Subcutaneous abdominal adipose tissue (tissue), 5 donors: ENCODE results near the gene FGFBP3.

Source experiments
- H3K27ac ChIP-seq: one replicate; pipeline ENCODE4 v1.7.0; 2013; ENCODE audit warnings: low read depth, mild to moderate bottlenecking, inconsistent platforms, low read length, moderate library complexity
- H3K27me3 ChIP-seq, 5 donors: one replicate each; pipeline ENCODE4 v1.7.0; 2013; ENCODE audit warnings: low read length in 5 of 5, inconsistent platforms in 1 of 5; ENCODE audit not compliant: control insufficient read depth in 5 of 5, insufficient read depth in 4 of 5
- H3K36me3 ChIP-seq, 5 donors: one replicate each; pipeline ENCODE4 v1.7.0; 2013; ENCODE audit warnings: low read length in 5 of 5; ENCODE audit not compliant: control insufficient read depth in 5 of 5, insufficient read depth in 5 of 5
- H3K4me1 ChIP-seq, 5 donors: one replicate each; pipeline ENCODE4 v1.7.0; 2013; ENCODE audit warnings: low read length in 5 of 5, mild to moderate bottlenecking in 3 of 5, moderate library complexity in 1 of 5; ENCODE audit not compliant: control insufficient read depth in 5 of 5, insufficient read depth in 5 of 5
- H3K4me3 ChIP-seq, 5 donors: one replicate each; pipeline ENCODE4 v1.7.0; 2013; ENCODE audit warnings: low read length in 5 of 5, low read depth in 1 of 5
- H3K9ac ChIP-seq, 5 donors: one replicate each; pipeline ENCODE4 v1.7.0; 2013; ENCODE audit warnings: low read length in 5 of 5, mild to moderate bottlenecking in 4 of 5, moderate library complexity in 3 of 5
- H3K9me3 ChIP-seq, 5 donors: one replicate each; pipeline ENCODE4 v1.7.0; 2013; ENCODE audit warnings: low read length in 5 of 5; ENCODE audit not compliant: control insufficient read depth in 5 of 5
- donor health status: healthy.
- donor health status: healthy.
- donor health status: healthy.
- donor health status: healthy.
- donor health status: healthy.

FGFBP3 gene, protein sequence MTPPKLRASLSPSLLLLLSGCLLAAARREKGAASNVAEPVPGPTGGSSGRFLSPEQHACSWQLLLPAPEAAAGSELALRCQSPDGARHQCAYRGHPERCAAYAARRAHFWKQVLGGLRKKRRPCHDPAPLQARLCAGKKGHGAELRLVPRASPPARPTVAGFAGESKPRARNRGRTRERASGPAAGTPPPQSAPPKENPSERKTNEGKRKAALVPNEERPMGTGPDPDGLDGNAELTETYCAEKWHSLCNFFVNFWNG

DNA sequence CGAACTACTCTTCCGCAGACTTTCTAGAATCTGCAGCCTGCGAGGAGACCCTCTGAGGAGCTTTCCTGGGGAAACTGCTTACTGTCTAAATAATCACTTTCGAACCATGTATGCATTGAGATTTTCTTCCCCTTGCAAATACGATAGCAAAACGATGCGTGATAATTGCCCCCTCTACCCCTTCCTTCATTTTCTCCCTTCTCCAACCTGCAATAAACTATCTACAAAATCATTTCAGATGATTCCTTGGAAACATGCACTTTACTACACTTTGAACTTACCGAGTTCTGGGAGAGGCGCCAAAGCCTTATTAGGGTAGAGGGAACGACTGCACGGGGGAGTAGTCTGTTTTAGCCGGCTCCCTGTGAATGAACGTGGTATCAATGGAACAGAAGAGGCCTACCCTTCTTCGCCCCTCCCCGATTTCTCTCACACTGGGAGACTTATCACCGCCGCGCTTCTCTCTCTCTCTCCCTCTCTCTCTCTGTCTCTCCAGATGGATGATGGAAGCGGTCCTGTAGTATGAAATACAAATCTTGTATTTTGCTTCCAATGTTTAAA lies at the start of gene FGFBP3:
FGFBP3 (minus strand) TSS at position 370 of the 561 bp plus-strand sequence. CDS start 517 bp downstream, outside the sequence.
- peak within 1 kb of the TSS; percentile 58 for H3K27ac ChIP-seq
- no peaks in the 10 kb centered on the region for H3K27me3 ChIP-seq
- H3K9me3 ChIP-seq: no peaks in the 10 kb centered on the region
- peak within 1 kb of the TSS; percentile 81 to 90 (median 86) for H3K4me3 ChIP-seq
- peak within 1 kb of the TSS; percentile 42 to 73 (median 66) for H3K9ac ChIP-seq
- no peaks in the 10 kb centered on the region for H3K36me3 ChIP-seq
- H3K4me1 ChIP-seq: peaks cover 0 to 22% (median 21%) of the 10 kb centered on the region in 5 donors

DNA sequence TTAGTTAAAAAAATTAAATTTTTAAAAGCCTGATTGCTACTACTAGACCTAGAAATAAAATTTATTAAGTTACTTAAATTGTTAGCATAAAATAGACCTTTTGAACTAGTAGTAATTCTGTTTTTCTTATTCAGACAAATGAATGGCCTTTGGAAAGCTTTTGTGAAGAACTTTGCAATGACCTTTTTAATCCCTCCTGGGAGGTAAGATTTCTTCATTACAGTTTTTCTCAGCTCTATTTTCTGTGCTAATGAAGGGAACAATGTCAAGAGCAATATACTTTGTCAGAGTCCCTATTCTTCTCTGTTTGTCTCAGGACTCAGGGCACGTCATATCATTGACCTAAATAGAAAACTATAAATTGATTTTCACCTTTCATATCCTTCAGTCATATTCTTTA lies 47.8 kb upstream of the FGFBP3 start:
- H3K27me3 ChIP-seq: no peaks in the 10 kb centered on the region
- no peak overlapping the region for H3K9ac ChIP-seq
- no peaks in the 10 kb centered on the region for H3K4me1 ChIP-seq
- no peak overlapping the region for H3K27ac ChIP-seq
- peaks cover 55 to 84% (median 74%) of the 10 kb centered on the region in 5 donors for H3K36me3 ChIP-seq
- no peaks in the 10 kb centered on the region for H3K9me3 ChIP-seq
- H3K4me3 ChIP-seq: no peak overlapping the region

DNA sequence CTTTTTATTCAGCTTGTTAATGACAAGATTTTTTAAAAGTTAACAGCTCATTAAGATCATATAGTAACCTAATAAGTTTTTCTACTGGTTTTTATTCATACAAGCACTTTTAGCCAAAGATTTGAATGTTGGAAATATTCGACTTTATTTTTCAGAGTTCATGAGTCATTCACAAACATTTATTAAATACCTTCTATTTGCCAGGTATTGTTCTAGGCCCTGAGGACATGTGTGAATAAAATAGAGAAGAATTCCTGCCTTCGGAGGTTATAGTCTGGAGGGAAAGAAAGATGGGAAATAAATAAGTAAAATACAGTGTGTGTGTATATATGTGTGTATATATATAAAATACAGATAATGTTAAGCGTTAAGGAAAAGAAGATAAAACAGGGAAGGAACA lies 45.8 kb upstream of the FGFBP3 start:
- H3K36me3 ChIP-seq: peaks cover 52 to 74% (median 67%) of the 10 kb centered on the region in 5 donors

DNA sequence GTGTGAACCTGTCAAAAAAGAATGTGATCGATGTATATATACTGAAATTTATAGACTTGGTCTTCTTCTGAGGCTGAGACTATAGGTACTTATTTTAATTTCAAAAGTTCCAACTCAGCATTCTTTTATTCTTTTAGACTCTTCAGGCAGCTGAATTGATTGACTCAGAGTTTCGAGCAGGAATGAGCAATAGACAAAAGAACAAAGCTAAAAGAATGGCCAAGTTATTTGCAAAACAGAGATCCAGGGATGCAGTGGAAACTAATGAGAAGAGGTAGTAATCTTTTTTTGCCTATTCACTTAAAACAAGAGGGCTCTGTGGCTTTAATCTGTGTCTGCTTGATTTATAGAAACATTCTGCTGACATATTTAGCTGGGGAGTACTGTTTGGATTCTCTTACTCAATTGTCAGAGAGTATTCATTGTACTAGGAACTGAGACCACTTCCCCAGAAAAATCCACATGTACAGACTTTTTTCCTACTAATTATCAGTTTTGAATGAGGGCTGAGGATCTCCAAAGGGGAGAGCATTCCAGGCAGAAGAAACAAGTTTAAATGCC lies 44.4 kb upstream of the FGFBP3 start:
- no peak overlapping the region for H3K9ac ChIP-seq
- H3K4me1 ChIP-seq: no peaks in the 10 kb centered on the region
- H3K4me3 ChIP-seq: no peak overlapping the region
- no peak overlapping the region for H3K27ac ChIP-seq
- H3K36me3 ChIP-seq: peaks cover 41 to 68% (median 53%) of the 10 kb centered on the region in 5 donors
- no peaks in the 10 kb centered on the region for H3K9me3 ChIP-seq
- H3K27me3 ChIP-seq: no peaks in the 10 kb centered on the region

More for the DNA sequence above, 45.8 kb upstream of the FGFBP3 start:
- Histone ChIP-seq H3K9ac (no peak overlapping the region), H3K4me3 (no peak overlapping the region), H3K4me1 (no peaks in the 10 kb centered on the region), H3K27me3 (no peaks in the 10 kb centered on the region), H3K27ac (no peak overlapping the region), H3K9me3 (no peaks in the 10 kb centered on the region)

DNA sequence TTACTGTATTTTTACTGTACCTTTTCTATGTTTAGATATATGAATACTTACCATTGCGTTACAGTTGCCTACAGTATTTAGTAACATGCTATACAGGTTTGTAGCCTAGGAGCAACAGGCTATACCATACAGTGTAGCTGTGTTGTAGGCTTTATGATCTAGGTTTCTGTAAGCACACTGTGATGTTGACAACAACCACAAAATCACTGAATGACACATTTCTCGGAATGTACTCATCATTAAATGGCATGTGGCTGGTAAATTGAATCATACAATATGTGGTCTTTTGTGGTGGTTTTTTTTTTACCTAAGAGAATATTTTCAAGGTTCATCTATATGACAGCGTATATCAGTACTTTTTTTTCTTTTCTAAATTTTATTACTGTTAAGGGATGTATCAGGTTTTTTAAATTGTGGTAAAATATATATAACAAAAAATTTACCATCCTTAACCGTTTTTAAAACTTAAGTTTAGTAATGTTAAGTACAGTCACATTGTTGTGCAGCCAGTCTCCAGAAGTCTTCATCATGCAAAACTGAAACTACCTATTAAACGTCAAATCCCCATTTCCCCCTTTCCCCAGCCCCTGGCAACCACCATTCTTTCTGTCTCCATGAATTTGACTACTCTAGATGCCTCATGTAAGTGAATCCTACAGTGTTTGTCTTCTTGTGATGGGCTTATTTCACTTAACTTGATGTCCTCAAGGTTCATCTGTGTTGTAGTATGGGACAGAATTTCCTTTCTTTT lies 35.8 kb upstream of the FGFBP3 start:
- peaks cover 11 to 25% (median 14%) of the 10 kb centered on the region in 5 donors for H3K36me3 ChIP-seq
- no peak overlapping the region for H3K27ac ChIP-seq
- no peaks in the 10 kb centered on the region for H3K9me3 ChIP-seq
- no peak overlapping the region for H3K9ac ChIP-seq
- no peaks in the 10 kb centered on the region for H3K4me1 ChIP-seq
- H3K27me3 ChIP-seq: no peaks in the 10 kb centered on the region
- no peak overlapping the region for H3K4me3 ChIP-seq

DNA sequence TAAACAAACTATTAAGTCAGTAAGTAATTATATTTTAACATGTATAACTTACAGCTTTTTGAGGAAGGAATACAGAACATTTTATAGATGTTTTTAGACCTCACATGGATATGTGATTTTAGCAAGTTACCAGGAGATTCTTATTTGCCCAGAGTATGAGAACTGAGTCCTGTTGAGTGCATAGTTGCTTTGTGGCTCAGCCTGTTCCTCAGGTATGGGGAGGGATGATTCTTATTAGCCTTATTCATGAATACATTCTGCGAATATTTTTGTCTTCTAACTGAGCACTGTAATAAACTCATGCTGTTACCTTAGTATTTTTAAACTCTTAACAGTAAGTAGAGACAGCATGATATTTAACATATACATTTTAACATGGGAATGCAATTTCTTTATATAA lies 32.1 kb upstream of the FGFBP3 start:
- Histone ChIP-seq H3K9ac (no peak overlapping the region), H3K9me3 (no peaks in the 10 kb centered on the region), H3K4me1 (no peaks in the 10 kb centered on the region), H3K27ac (no peak overlapping the region), H3K27me3 (no peaks in the 10 kb centered on the region), H3K36me3 (peaks cover 20 to 32% (median 22%) of the 10 kb centered on the region in 5 donors), H3K4me3 (no peak overlapping the region)

DNA sequence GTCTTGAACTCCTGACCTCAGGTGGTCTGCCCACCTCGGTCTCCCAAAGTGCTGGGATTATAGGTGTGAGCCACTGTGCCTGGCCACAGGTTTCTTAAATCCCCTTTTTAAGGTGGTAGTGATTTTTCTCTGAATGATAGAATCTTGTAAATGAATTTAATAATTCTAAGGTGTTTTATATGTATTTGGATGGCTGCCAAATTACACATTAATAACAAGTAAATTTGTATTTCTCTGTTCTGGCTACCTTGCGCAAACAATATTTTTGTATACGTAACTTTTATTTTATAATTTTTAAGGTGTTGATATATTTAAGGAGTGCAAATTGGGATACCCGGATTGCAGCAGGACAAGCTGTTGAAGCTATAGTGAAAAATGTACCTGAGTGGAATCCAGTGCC lies 30.4 kb upstream of the FGFBP3 start:
- Histone ChIP-seq H3K4me1 (no peaks in the 10 kb centered on the region), H3K36me3 (peaks cover 22 to 37% (median 27%) of the 10 kb centered on the region in 5 donors), H3K9ac (no peak overlapping the region), H3K27ac (no peak overlapping the region), H3K27me3 (no peaks in the 10 kb centered on the region), H3K4me3 (no peak overlapping the region), H3K9me3 (no peaks in the 10 kb centered on the region)

DNA sequence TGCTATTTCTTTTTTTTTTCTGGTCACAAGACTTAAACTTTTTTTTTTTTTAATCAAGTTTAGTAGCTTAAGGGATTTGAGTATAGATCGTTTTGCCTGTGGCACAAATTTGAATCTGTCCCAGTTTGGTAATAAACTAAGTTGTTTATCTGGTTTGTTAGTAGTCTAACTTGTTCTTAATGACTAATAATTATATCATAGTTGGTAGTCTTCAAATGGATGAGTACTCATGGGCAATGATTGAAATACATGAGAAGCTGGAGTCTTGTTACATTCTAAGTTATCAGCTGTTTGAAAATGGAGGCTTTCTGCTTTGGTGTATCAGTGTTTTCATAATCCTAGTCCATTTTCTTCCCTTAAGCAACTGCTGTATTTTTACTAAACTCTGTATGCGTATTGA lies 26.6 kb upstream of the FGFBP3 start:
- no peaks in the 10 kb centered on the region for H3K9me3 ChIP-seq
- H3K4me3 ChIP-seq: no peak overlapping the region
- H3K36me3 ChIP-seq: peaks cover 20 to 36% (median 22%) of the 10 kb centered on the region in 5 donors
- H3K27me3 ChIP-seq: no peaks in the 10 kb centered on the region
- no peak overlapping the region for H3K9ac ChIP-seq
- no peak overlapping the region for H3K27ac ChIP-seq
- H3K4me1 ChIP-seq: no peaks in the 10 kb centered on the region

DNA sequence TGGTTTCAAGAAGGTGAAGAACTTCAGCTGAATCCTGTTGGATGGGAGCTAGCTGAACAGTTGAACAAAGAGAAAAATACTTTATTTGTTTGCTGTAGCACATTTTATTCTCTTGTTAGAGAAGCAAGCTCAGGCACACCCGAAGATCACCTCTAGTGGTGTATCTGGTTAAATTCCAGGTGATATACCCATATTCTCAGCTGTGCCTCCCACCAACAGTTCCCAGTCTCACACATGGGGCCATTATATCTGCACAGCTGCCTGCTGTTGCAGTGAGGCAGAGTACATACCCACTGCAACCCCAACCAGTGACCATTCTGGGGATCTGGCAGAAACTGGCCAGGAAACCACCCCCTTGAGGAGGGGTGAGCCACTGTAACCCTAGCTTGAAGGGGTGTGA lies 23.5 kb upstream of the FGFBP3 start:
- H3K27ac ChIP-seq: no peak overlapping the region
- no peak overlapping the region for H3K4me3 ChIP-seq
- no peak overlapping the region for H3K9ac ChIP-seq
- no peaks in the 10 kb centered on the region for H3K9me3 ChIP-seq
- no peaks in the 10 kb centered on the region for H3K4me1 ChIP-seq
- H3K36me3 ChIP-seq: peaks cover 20 to 34% (median 22%) of the 10 kb centered on the region in 5 donors
- no peaks in the 10 kb centered on the region for H3K27me3 ChIP-seq
